Sigmoid colon (tissue), 7 donors: ENCODE measurements around the gene PIM1. TPM values are rescaled to one million over a fixed set of nuclear protein-coding genes. Genes with fewer than 3 reads are reported as not detected.

Experiments
- DNase-seq: peaks from one replicate; pipeline ENCODE4 v3.0.0-alpha.2; 2019
- H3K27ac ChIP-seq, 4 donors: fragments of 200-600 bp; sonication (generic); one replicate each; pipeline ENCODE4 v1.5.1; 2016 to 2019; ENCODE audit warnings: mild to moderate bottlenecking in 1 of 4
- H3K27me3 ChIP-seq, 3 donors: fragments of 200-600 bp; sonication (generic); one replicate each; pipeline ENCODE4 v1.5.1; 2019; ENCODE audit warnings: mild to moderate bottlenecking in 1 of 3
- H3K36me3 ChIP-seq, 4 donors: fragments of 200-600 bp; sonication (generic); one replicate each; pipeline ENCODE4 v1.5.1; 2016 to 2019
- H3K4me1 ChIP-seq, 4 donors: fragments of 200-600 bp; sonication (generic); one replicate each; pipeline ENCODE4 v1.5.1; 2017 to 2019
- H3K4me3 ChIP-seq, 4 donors: fragments of 200-600 bp; sonication (generic); one replicate each; pipeline ENCODE4 v1.5.1; 2017 to 2019; ENCODE audit warnings: mild to moderate bottlenecking in 2 of 4, moderate library complexity in 1 of 4
- H3K9me3 ChIP-seq, 4 donors: fragments of 200-600 bp in 3 of 4; sonication (generic) in 3 of 4; one replicate each; pipeline versions ENCODE4 v1.5.1 to v1.6.1; 2013 to 2019
- CTCF ChIP-seq, 4 experiments: fragments of 450-650 bp in 3 of 4; fragments of 200-600 bp in 1 of 4; IDR thresholded peaks; one replicate each; pipeline ENCODE4 v1.5.1; 2016 to 2019; ENCODE audit warnings: antibody characterized with exemption in 4 of 4, mild to moderate bottlenecking in 3 of 4, moderate library complexity in 2 of 4
- EP300 ChIP-seq, 4 donors: sonication (generic); formaldehyde crosslinking; IDR thresholded peaks; one replicate each; pipeline ENCODE4 v1.6.1; 2017; ENCODE audit warnings: antibody characterized with exemption in 4 of 4
- POLR2A ChIP-seq, 2 donors: fragments of 450-650 bp; IDR thresholded peaks; one replicate each; pipeline ENCODE4 v1.6.1; 2016; ENCODE audit warnings: antibody characterized with exemption in 2 of 2, mild to moderate bottlenecking in 2 of 2, moderate library complexity in 2 of 2
- POLR2AphosphoS5 ChIP-seq, 4 donors: sonication (generic); formaldehyde crosslinking; IDR thresholded peaks; one replicate each; pipeline ENCODE4 v1.6.1; 2017; ENCODE audit warnings: antibody characterized with exemption in 4 of 4
- WGBS, 2 donors: extraction: QIAGEN DNeasy Blood & Tissue Kit; methylation state at CpG; one replicate each; pipeline ENCODE4 v1.1.7; 2013; 5-methylcytosine and 5-hydroxymethylcytosine counted together
- intact Hi-C: fragments of 100-400 bp; cut with DNase I; formaldehyde crosslinking; loops from one replicate; pipeline ENCODE4 v1.15.1; 2023
- polyA plus RNA-seq, 3 donors: library from polyadenylated mRNA; stranded (reverse); fragments of 200-250 nt; gene quantifications; one replicate each; pipeline ENCODE4 v1.2.3, GENCODE V29; 2013
- total RNA-seq, 4 donors: library from RNA; depleted of rRNA; stranded (reverse); fragments of >200 nt; gene quantifications; one replicate each; pipeline ENCODE4 v1.1.0, GENCODE V29; 2016
- donor health status: healthy with polysubstance abuse.
- donor health status: Bipolar disorder and iron deficiency.
- donor health status: healthy.

Gene PIM1
- total and polyA plus RNA-seq, 7 donors = 17.1 to 103 (median 31.0) TPM

GRCh38 chr6:37137201-37138090 lies 32.5 kb upstream of the PIM1 start:
- DNase-seq = peak; percentile 89
- intact Hi-C loops = loop anchor here (2.0 kb wide), 1 partner anchor 31 kb away; no protein-coding TSS in a partner anchor
- peak overlapping the region; percentile 86 to 97 (median 93) for H3K27ac ChIP-seq
- H3K4me1 ChIP-seq = peaks cover 0 to 90% (median 55%) of the 10 kb centered on the region in 4 donors
- no peaks in the 10 kb centered on the region for H3K36me3 ChIP-seq
- peak; percentile 66 to 80 (median 70) for TF ChIP-seq POLR2AphosphoS5 (IDR thresholded peaks at IDR 0.05)
- no peak for TF ChIP-seq CTCF (IDR thresholded peaks at IDR 0.05)
- TF ChIP-seq POLR2A (IDR thresholded peaks at IDR 0.05) = no peak
- peak in 1 of 4 donors; percentile 74 for TF ChIP-seq EP300 (IDR thresholded peaks at IDR 0.05)
- 63 to 66% methylated on average over 19 of the region's 19 CpGs for WGBS, 2 donors
- no peaks in the 10 kb centered on the region for H3K27me3 ChIP-seq
- no peaks in the 10 kb centered on the region for H3K9me3 ChIP-seq
- peak overlapping the region in 2 of 4 donors; percentile 4 to 5 for H3K4me3 ChIP-seq

GRCh38 chr6:37138856-37139229 lies 31.1 kb upstream of the PIM1 start:
- 83 to 90% methylated on average over 1 of the region's 1 CpG for WGBS, 2 donors
- no peaks in the 10 kb centered on the region for H3K36me3 ChIP-seq
- H3K27me3 ChIP-seq = no peaks in the 10 kb centered on the region
- intact Hi-C loops = no loop called here
- peaks cover 0 to 79% (median 52%) of the 10 kb centered on the region in 4 donors for H3K4me1 ChIP-seq
- no peak for DNase-seq
- H3K27ac ChIP-seq = peak overlapping the region; percentile 86 to 97 (median 93)
- TF ChIP-seq CTCF (IDR thresholded peaks at IDR 0.05) (no peak), POLR2A (IDR thresholded peaks at IDR 0.05) (no peak), POLR2AphosphoS5 (IDR thresholded peaks at IDR 0.05) (no peak), EP300 (IDR thresholded peaks at IDR 0.05) (no peak)
- H3K9me3 ChIP-seq = no peaks in the 10 kb centered on the region
- H3K4me3 ChIP-seq = no peak overlapping the region

GRCh38 chr6:37139230-37139962 lies 30.6 kb upstream of the PIM1 start:
- Histone ChIP-seq H3K27ac (peak overlapping the region in 3 of 4 donors; percentile 91 to 97 (median 95)), H3K9me3 (no peaks in the 10 kb centered on the region), H3K36me3 (no peaks in the 10 kb centered on the region), H3K27me3 (no peaks in the 10 kb centered on the region), H3K4me3 (no peak overlapping the region), H3K4me1 (peaks cover 0 to 77% (median 51%) of the 10 kb centered on the region in 4 donors)
- TF ChIP-seq POLR2A (IDR thresholded peaks at IDR 0.05) (no peak), CTCF (IDR thresholded peaks at IDR 0.05) (no peak), POLR2AphosphoS5 (IDR thresholded peaks at IDR 0.05) (no peak), EP300 (IDR thresholded peaks at IDR 0.05) (no peak)
- DNase-seq = no peak
- WGBS, 2 donors = 93 to 96% methylated on average over 5 of the region's 5 CpGs
- intact Hi-C loops = no loop called here

GRCh38 chr6:37140145-37140544 lies 29.8 kb upstream of the PIM1 start:
- no peaks in the 10 kb centered on the region for H3K9me3 ChIP-seq
- H3K27me3 ChIP-seq = no peaks in the 10 kb centered on the region
- no peak for TF ChIP-seq POLR2A (IDR thresholded peaks at IDR 0.05)
- TF ChIP-seq CTCF (IDR thresholded peaks at IDR 0.05) = no peak
- H3K36me3 ChIP-seq = no peaks in the 10 kb centered on the region
- WGBS, 2 donors = 86 to 91% methylated on average over 3 of the region's 3 CpGs
- DNase-seq = no peak
- peaks cover 0 to 75% (median 51%) of the 10 kb centered on the region in 4 donors for H3K4me1 ChIP-seq
- peak overlapping the region; percentile 69 to 97 (median 83) for H3K27ac ChIP-seq
- H3K4me3 ChIP-seq = no peak overlapping the region
- intact Hi-C loops = no loop called here
